WI38 (cell line): ENCODE data around the gene RBFOX2.

Source experiments
- H3K4me3 ChIP-seq: 2 replicates; pipeline ENCODE4 v1.5.1; 2011; ENCODE audit warnings: low read depth, mild to moderate bottlenecking, control low read depth, low read length
- CTCF ChIP-seq: IDR thresholded peaks from 2 replicates; pipeline ENCODE4 v1.5.1; 2012; ENCODE audit warnings: low read depth, mild to moderate bottlenecking, control low read depth, low read length

RBFOX2 gene

GRCh38 chr22:35852076-35852475, 176.5 kb downstream of the RBFOX2 start:
- no peak for TF ChIP-seq CTCF
- H3K4me3 ChIP-seq: no peak overlapping the region

GRCh38 chr22:35850831-35851230, 177.8 kb downstream of the RBFOX2 start:
- TF ChIP-seq CTCF: no peak
- H3K4me3 ChIP-seq: no peak overlapping the region

GRCh38 chr22:35846804-35847203, 181.8 kb downstream of the RBFOX2 start:
- H3K4me3 ChIP-seq: no peak overlapping the region
- TF ChIP-seq CTCF: no peak

- no peak overlapping the region for H3K4me3 ChIP-seq
- no peak for TF ChIP-seq CTCF
Observed at GRCh38 chr22:35844886-35845285, 183.7 kb downstream of the RBFOX2 start.

GRCh38 chr22:35842954-35843353, 185.7 kb downstream of the RBFOX2 start:
- no peak overlapping the region for H3K4me3 ChIP-seq
- TF ChIP-seq CTCF: peak; percentile 63

GRCh38 chr22:35842519-35842913, 186.1 kb downstream of the RBFOX2 start:
- no peak overlapping the region for H3K4me3 ChIP-seq
- TF ChIP-seq CTCF: no peak

- no peak overlapping the region for H3K4me3 ChIP-seq
- no peak for TF ChIP-seq CTCF
Observed at GRCh38 chr22:35841907-35842518, 186.6 kb downstream of the RBFOX2 start.
